ENCODE data around the gene SOX10.
"Not testable (repeated sequence)": the region's sequence is repeated elsewhere in the genome, so short reads cannot be mapped to it uniquely, and the experiment has no call there.

Gene SOX10

DNA sequence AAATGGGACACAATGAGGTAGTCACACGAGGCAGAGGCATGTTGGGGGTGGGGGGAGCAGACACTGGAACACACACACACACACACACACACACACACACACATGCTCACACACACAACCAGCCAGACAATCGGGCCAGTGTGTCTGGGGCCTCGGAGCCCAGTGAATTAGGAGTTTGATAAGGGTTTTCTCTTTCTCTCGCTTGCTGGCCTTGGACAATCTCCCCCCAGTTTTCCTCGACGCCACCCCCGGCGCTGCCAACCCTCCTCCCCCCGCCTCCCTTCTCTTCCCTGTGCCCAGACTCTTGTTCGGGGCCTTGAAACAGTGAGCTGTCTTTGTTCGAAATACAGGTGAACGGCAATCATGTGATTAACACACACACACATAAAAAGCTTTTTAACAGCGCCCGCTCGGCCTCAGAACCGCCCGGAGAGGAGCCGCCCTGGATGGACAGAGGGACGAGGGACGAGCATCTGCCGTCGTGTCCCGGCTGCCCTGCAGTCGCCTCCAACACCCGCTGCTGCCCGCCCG, 1.5 kb upstream of the SOX10 start:
- DNase-seq: no peak

DNA sequence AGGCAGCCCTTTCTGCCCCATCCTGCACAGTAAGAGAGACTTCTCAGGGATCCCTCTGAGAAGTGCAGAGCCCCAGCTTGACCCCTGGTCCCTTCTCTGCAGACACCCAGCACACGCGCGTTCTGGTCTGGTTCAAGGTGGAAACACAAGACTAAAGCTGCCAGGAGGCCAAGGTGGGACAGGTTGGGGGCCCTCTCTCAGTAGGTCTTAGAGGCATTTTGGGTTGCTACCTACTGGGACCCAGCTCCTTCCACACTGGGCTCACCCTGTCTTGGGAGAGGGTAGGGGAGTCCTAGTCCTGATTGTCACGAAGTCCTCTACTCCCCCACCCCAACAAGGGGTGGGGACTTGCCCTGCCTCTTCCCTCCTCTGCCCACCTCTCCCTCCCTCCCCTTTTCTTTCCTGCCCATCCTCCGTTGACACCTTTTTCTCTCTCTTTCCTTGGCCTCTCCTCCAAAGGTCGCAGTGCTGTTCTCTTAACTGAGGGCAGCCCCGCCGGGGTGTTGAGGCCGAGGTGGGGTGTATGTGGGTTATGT, 763 bp upstream of the SOX10 start:
- DNase-seq: no peak

DNA sequence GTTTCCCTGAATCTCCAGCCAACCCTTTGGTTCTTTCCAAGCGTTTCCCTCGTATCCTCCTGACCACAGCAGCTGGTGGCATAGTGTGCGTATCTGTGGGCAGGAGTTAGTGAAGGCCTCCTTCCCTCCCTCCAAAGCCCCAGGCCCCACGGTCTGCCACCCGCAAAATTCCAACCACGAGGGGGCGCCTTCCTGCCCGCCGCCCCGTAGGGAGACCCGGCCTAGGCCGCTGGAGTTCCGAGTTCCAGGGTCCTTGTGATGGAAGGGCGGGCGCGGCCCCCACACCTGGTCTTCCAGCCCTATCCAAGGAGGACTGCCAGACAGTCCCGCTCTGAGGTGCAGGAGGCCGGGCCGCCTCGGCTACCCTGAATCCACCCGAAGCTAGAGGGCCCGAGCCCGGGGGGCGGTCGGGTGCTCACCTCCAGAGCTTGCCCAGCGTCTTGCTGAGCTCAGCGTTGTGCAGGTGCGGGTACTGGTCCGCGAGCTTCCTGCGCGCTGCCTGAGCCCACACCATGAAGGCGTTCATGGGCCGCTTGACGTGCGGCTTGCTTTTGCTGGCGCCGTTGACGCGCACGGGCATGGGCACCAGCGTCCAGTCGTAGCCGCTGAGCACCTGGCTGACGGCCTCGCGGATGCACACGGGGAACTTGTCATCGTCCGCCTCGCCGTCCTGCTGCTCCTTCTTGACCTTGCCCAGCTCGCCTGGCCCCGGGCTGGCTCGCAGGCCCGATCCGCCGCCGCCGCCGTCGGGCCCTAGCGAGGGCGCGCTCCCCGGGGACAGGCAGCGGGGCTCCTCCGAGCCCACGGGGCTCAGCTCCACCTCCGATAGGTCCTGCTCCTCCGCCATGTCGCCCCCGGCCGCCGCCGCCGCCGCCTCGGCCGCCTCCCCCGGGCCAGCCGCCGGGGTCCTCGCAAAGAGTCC, 1.2 kb downstream of the SOX10 start:
- DNase-seq: no peak

DNA sequence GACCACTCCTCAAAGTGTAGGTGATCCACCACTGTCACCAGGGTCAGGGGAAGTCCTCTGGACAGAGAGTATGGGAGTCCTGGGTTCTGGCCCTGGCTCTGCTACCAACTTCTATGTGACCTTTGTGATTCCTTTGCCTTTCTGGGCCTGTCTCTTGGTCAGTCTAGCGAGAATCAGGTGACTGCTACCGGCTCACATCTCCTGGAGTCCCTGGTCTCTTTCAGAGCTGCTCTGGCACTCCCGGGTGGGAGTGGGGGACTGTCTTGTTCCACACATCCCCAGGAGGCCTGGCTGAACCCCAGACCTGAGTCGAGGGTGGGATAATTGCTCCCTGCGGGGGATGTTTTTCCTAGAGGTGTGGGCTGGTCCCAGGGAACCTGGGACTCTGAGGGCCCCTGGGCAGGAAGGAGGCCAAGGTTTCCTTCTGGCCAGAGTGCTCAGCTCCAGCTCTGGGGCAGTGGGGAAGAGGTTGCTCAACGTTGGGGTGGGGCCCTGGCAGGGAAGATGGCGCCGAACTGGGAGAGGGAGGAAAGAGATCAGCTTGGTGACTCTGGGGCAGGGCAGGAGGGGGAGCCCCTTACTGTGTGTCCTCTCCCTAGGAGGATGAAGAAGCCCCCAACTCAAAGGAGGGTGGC, 2.1 kb downstream of the SOX10 start:
- no peak for DNase-seq

DNA sequence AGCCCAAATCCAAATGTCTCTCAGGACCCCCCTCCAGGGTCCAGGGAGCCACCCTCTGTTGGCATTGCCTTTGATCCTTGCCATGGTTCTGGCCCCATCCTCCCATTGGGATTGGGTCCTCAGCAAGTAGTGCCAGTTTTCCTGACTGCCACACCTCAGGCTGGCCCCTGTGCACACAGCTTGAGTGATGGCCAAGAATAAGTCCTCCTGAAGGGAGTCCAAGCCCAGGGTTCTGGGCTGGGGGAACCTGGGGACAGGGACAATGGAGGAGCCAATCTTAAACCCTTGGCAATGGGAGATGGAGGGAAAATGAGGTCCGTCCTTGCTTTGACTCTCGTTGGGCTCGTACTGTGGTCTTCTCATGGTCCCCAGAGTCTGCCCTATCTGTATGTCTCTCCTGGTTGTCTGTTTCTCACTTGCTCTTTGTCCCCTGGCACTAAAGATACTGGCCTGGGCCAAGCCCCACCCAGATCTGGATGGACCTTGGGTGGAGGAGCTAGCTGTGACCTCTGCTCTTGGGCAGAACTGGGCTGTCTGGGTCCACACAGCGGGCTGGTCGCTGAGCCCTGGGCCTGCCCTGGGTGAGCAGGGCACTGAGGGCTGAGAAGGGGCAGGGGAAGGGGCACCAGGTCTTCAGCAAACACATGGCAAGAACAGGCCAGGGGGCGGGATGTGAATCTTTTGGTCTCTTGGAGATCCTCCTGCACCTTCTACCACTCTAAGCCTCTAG, 2.9 kb downstream of the SOX10 start:
- DNase-seq: no peak

DNA sequence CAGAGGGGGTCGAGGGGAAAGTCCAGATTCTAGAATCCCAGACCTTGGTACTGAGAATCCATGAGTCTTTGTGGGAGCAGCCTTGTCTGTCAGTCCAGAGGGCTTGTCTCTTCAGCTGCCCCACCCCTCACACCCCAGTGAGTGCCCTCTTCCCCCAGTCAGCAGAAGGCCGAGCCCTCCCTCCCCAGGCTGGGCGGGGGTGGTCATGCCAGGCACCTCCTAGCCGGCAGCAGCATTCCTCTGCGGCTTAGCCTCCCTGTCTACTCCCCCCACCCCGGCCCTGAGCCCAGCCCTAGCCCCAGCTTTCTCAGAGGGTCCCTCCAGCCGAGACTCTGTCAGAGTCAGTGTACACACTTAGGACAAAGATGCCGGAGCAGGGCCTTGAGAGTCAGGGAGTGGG, 4.6 kb downstream of the SOX10 start:
- no peak for DNase-seq

DNA sequence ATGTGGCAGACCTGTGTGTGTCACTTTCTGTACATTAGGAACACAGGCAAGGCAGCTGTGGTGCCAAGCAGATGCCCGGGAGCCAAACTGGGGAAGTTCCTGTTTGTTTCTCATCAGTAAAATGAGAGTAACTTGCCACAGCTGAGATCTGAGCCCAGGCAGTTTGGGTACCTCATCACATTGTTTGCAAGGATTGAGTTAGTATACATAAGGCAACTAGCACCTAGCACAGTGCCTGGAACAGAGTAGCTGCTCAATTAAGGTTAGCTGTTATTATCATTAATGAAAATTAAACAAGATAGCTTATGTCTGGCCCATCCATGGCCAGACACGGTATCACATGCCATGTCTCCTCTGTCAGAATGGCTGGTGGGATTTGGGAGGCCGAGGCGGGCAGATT, 7.8 kb downstream of the SOX10 start:
- no peak for DNase-seq

DNA sequence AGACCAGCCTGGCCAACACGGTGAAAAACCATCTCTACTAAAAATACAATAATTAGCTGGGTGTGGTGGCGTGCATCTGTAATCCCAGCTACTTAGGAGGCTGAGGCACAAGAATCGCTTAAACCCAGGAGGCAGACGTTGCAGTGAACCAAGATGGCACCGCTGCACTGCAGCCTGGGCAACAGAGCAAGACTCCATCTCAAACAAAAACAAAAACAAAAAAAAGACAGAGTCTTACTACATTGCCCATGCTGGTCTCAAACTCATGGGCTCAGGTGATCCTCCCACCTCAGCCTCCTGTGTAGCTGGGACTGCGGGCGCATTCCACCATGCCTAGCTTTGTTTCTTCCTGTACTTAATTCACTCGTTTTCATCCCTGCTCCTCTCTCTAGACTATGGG, 8.3 kb downstream of the SOX10 start:
- not testable (repeated sequence) for DNase-seq

DNA sequence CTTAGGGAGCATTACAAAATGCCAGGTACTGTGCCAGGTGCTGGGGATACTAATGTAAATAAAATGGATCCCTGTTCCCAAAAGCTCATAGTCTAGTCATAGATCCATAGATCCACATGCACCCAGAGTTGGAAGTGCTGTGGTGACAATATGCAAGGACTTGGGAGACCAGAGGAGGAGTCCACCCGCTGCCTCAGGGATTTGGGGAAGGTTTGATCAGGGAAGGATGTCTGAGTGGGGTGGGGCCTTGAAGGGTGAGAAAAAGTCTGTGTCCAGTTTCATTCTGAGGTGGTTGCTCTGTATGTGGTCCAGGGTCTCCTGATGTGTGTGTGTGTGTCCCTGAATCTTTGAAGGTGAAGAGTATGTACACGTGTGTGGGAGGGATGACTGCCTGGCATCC, 9.2 kb downstream of the SOX10 start:
- DNase-seq: no peak

DNA sequence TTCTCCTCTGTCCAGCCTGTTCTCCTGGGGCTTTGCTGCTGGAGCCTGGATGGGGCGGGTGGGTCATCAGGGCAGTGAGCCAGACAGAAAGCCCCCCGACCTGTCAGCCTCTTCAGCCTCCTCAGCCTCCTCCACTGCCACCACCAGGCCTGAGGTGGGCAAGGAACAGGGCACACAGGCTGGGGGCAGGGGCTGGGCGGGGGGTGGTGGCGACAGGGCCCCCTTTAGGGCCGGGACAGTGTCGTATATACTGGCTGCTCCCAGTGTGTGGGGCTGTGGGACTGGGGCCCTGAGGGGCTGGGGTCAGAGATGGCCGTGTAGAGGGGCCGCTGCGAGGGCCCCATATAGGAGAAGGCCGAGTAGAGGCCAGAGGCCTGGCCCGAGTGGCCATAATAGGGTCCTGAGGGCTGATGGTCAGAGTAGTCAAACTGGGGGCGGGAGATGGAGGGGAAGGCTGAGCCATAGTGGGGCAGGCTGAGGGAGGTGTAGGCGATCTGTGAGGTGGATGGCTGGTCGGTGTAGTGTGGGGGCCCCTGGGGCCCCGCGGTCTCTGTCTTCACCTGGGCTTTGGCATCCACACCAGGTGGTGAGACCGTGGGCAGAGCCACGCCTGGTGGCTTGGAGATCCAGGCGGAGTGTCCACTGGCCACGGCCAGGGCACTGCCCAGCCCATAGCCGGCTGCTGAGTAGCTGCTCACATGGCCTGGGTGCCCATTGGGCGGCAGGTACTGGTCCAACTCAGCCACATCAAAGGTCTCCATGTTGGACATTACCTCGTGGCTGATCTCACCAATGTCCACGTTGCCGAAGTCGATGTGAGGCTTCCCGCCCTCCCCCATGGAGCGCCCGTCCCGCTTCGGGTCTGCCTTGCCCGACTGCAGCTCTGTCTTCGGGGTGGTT, 10.8 kb downstream of the SOX10 start:
- no peak for DNase-seq

DNA sequence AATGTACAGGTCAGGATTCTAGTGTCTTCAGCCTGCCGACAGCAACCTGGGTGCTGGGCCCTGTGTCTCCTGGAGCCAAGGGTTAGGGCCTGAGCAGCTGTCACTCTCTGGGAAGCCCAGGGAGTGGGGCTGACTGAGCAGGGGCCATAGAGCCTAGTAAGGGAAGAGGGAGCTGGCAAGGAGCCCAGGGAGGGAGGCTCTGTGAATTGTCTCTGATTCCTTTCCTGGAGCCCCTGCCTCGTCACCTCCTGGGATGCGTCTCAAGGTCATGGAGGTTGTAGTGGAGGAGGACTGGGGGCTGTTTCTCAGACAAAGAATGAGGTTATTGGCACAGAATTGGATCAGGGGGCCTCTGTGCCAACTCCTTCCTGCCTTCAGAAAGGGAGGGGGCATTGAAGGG, 11.8 kb downstream of the SOX10 start:
- no peak for DNase-seq

DNA sequence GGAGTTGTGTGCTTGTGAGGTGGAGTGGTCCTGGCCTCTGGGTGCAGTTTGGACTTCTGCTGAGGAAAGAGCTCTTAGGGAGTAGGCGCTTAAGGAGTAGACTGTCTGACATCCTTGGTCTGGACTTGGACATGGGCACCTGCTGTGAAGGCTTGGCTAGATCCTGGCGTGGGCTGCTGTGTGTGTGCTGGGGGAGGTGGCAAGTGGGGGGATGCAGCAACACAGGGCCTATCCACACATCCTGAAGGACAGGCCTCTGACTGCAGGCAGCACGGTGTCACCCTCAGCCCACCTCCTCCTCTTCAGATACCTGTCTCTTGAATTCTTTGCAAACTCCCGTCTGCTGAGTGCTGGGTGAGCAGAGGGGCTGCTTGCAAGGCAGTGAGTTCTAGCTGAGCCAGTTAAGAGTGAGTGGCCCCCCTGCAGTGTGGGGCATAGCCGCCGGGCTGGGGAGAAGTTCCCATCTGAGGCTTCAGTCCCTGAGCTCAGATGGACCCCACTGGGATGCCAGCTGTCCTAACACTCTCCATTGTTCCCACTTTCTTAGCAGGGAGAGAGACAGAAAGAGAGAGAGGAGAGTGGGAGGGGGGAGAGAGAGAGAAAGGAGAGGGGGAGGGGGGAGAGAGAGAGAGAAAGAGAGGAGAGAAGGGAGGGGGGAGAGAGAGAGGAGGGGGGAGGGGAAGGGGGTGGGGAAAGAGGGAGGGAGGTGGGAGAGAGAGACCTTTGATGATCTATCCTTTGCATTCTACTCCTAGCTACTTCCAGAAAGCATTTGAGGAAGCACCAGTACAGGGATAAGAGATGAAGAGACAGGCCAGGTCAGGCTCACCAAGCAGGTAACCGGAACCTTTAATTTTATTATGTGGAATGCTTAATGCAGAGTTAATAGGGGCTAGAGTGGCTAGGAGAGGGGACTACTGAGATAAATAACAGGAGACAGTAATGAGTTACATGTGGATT, 12.6 kb downstream of the SOX10 start:
- DNase-seq: no peak

DNA sequence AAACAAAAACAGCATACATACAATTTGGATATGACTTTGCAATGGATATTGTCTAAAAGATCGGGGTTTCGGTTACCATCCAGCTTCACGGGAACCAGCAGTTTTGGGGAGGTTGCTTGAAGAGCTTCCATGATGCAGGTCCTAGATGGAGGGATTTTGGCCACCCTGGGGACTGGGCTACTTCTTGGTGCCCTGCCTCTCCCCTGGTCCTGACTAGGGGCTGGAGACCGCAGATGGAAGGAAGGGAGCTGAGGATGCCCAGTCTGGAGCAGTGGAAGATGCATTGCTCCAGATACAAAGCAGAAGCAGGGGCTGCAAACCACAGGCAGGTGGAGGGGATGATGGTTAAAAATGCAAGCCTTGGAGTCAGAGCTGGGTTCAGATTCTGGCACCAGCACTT, 13.5 kb downstream of the SOX10 start:
- DNase-seq: no peak

DNA sequence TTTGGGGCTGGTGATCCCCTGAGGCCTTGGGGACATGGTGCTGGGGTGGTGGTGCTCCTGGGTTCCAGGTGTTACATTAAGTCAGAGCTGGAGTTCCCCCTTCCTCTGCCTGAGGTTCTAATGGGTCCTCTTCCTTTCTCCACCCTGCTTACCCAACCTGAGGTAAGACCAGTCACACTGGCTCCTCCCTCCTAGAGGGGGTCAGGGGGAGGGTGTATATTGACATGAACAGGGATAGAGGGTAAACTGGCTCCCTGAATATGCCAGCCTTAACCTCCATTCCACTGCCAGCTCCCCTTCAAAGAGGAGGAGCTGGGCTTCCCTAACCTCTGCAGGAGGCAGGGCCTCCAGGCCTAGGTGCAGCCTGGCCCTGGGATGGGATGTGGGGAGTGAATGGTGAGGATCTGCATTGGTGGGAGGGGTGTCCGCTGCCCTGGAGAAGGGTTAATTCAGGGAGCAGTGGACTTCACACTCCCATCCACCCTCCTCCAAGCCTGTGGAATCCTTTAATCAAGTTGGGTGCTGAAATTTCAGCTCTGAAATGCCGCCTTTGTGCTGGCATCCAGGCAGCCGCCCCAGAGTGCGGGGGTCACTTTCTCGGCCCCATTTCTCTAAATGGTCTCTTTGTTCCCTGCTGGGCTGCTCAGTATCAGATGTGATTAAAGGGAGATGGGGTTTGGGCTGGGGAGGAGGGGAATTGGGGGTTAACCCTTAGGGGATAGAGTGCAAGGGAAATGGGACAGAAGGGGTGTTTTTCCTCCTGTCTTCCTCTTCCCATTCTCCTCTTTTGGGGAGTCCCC, 15.7 kb downstream of the SOX10 start:
- DNase-seq: no peak

DNA sequence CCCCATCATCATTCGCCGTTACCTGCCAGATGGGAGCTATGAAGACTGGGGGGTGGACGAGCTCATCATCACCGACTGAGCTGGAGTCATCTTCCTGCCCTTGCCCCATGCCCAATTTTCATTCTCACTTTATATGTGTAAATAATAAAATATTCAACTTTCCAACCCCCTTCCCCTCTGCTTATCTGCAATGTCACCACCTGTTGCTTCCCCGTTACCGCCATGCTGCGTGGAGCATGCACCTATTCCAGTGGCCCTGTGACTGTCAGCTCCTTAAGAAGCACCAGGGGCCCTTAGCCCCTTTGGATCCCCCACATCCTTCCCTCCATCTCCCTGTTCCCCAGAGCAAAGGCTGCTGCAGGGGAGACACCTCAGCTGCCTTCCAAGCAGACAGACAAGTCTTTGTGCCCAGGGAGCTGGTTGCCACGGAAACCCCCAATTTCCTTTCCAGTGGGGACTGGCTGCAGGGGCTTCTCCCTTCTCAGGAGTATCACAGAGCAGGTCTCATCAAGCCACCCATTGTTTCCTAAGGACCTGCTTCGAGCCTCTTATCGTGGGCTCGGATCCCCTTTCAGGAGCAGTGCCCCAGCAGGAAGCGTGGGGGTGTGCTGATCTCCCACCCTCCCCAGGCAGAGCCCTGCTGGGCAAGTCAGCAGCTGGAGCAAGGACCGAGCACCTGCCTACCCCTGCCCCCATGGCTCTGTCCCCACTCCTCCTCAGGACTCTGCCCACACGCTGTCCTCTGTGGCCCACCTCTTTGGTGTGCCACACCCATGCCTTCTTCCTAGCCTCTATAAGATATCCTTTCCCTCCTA, 16.5 kb downstream of the SOX10 start:
- DNase-seq: no peak

DNA sequence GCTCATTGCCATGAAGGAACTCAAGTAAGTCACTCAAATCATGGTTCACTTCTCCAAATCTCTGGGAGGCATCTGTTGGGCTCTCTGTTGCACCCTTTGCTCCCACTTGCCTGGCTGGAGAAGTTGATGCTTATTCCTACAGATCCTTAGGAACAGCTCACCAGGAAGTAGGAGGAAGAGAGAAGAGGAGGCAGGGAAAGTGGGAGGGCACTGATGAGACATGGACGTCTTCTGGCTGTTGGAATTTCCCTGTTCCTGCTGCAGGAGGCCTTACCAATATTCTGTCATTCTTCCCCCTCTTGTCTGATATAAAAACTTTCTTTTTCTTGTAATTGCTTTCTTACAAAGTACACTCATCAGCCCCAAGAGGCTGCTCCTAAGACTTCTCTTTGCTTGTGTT, 17.2 kb downstream of the SOX10 start:
- peak in 2 of 3 donors; percentile 39 for DNase-seq

DNA sequence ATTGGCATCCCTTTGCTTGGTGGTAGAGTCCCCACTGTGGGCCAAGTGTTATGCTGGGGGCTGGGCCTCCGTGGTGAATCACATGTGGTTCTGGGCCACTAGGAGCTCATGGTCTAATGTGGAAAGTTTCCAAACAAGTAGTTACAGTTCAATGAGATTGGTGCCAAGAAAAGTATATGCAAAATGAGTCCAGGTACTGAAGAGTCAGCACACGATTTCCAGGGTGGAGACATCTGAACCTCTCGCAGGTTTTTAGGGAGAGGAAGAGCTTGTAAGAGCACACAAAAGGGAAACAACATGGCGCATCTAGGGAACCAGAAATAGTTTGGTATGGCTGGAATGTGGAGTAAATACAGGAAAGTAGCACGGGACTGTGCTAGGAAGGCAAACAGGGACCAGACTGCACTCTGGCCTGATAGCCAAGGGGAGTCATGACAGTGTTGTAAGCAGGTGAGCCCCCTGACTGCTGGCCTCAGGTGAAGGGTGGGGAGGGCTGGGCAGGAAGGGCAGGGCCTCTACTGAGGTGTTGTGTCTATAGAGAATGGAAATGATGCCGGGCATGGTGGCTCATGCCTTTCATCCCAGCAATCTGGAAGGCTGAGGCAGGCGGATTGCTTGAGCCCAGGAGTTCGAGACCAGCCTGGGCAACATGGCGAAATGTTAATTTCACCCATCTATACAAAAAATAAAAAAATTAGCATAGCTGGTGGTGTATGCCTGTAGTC, 18.3 kb downstream of the SOX10 start:
- no peak for DNase-seq

DNA sequence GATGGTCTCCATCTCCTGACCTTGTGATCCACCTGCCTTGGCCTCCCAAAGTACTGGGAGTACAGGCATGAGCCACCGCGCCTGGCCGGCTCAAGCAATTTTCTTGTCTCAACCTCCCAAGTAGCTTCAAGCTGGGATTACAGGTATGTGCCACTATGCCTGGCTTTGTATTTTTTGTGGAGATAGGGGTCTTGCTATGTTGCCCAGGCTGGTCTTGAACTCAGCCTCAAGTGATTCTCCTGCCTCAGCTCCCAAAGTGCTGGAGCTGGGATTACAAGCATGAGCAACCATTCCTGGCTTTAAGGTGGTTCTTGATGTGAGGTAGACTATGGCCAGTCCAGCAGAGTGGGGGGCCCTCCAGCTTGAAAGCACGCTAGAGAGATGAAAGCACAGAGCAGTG, 23.3 kb downstream of the SOX10 start:
- DNase-seq: no peak
